ENCODE measurements around the gene PCIF1. TPM values are rescaled to one million over a fixed set of nuclear protein-coding genes. Genes with fewer than 3 reads are reported as not detected.
"Not testable (repeated sequence)": the region's sequence is repeated elsewhere in the genome, so short reads cannot be mapped to it uniquely, and the experiment has no call there.

The PCIF1 gene
- polyA plus RNA-seq, 3 donors = 18.6 to 28.2 (median 25.8) TPM

GRCh38 chr20:45971675-45972499 lies 37.4 kb downstream of the PCIF1 start, which contains the start of gene ZNF335:
TSS of gene ZNF335 (minus strand) at chr20:45972203. CDS start at chr20:45971410, 793 bp downstream.
- H3K27ac ChIP-seq (ENCODE audit: low read depth, low read length) = peak within 1 kb of the TSS; percentile 91
- WGBS, 3 donors = 0 to 1% (median 0%) methylated on average over 68 to 72 of the region's 72 CpGs

DNA sequence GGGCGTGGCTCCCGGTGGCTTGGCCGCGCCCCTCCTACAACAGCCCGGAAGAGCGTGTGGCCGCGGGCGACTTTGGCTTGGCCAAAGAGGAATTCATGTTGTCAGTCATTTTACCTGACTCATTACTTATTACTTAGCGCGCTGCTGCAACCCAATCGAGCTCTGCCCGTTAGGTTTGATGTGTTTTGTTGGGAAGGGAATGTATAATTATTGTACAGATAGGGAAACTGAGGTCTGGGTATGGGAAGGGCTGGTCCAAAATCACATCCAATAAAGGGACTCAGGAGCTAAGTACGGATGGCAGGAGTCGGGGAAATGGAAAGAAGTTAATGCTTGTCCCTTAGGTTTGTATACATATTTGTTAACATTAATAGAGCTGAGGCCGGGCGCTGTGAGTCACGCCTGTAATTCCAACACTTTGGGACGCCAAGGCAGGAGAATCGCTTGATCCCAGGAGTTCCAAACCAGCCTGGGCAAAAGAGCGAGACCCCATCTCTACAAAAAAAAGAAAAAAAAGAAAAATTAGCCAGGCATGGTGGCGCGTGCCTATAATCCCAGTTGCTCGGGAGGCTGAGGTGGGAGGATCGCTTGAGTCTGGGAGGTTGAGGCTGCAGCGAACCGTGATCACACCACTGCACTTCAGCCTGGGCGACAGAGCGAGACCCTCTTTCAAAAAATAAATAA lies 38.2 kb downstream of the PCIF1 start:
- H3K27ac ChIP-seq (ENCODE audit: low read depth, low read length) = peak overlapping the region; percentile 91
- 44 to 46% (median 44%) methylated on average over 29 of the region's 29 CpGs for WGBS, 3 donors

DNA sequence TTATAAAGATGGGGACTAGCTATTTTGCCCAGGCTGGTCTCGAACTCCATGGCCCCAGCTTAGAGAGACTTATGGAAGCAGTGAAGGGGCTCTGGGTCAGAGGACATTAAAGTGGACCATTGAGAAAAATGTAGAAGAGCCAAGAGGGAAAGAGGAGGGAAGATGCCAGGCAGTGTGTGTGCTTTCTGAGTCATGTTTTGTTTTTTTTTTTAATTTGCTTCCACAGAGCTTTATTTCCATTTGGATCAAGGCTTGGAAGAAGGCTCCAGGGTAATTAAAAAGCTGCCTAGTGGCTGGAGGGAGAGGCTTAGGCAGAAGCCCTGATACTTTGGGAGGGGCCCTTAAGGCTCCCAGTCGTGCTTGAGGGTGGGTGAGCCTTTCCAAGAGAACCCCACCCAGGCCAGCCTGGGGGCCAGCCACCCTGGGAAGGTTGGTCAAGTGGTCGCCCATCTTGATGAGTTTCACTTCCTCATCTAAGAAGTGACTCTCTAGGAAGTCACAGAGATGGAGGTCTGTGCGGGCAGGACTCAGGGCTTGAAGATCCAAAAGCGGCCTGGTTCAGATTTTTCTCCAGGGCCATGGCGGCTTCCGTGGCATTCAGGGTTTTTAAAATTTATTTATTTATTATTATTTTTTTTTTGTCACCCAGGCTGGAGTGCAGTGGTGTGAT lies 40.5 kb downstream of the PCIF1 start:
- no peak overlapping the region for H3K27ac ChIP-seq (ENCODE audit: low read depth, low read length)
- WGBS, 3 donors = 77 to 79% (median 77%) methylated on average over 7 of the region's 7 CpGs

- 80 to 90% (median 87%) methylated on average over 11 of the region's 11 CpGs for WGBS, 3 donors
- H3K27ac ChIP-seq (ENCODE audit: low read depth, low read length) = no peak overlapping the region
Observed at GRCh38 chr20:45975686-45976085, 41.2 kb downstream of the PCIF1 start.

DNA sequence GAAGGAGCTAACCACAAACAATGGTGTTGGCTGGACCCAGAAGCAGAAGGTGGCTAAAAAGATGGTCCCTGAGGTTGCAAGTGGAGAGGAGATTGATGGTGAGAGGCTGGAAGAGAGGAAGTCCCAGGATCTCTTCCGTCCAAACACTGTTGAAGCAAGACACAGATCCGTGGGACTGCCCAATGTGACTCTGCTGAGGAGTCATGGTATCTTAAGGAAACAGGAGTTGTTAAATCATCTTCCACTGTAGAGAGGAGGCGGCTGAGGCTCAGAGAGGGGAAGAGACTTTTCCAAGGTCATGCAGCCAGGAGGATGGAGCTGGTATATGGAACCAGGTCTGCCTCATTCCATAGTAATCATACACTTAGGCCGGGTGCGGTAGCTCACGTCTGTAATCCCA lies 41.6 kb downstream of the PCIF1 start:
- no peak overlapping the region for H3K27ac ChIP-seq (ENCODE audit: low read depth, low read length)
- WGBS, 3 donors = 73 to 85% (median 80%) methylated on average over 6 of the region's 6 CpGs

DNA sequence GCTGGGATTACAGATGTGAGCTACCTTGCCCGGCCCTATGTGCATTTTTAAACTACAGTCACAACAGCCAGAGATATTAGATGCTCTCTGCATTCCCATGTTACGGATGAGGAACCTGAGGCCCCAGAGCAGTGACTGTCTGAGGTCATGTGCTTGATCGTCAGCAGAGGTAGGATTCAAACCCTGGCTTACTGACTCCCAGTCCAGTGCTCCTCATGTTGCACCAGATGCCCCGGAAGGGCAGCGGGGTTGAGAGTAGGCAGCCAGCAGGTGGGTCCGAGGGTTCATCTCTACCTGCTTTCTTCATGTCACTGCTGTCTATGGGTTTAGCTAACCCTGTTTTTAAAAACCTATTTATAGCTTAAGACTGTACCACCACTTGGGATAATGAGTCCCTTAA lies 46.8 kb downstream of the PCIF1 start:
- H3K27ac ChIP-seq (ENCODE audit: low read depth, low read length) = no peak overlapping the region
- WGBS, 3 donors = 87 to 92% (median 90%) methylated on average over 6 of the region's 6 CpGs

GRCh38 chr20:45983279-45983743 lies 48.8 kb downstream of the PCIF1 start:
- no peak overlapping the region for H3K27ac ChIP-seq (ENCODE audit: low read depth, low read length)
- WGBS, 3 donors = 61 to 72% (median 63%) methylated on average over 7 of the region's 7 CpGs

GRCh38 chr20:45985573-45985972 lies 51.1 kb downstream of the PCIF1 start:
- no peak overlapping the region for H3K27ac ChIP-seq (ENCODE audit: low read depth, low read length)
- 54 to 76% (median 75%) methylated on average over 7 of the region's 7 CpGs for WGBS, 3 donors

GRCh38 chr20:45987108-45987780 lies 52.8 kb downstream of the PCIF1 start:
- 6 to 9% (median 8%) methylated on average over 16 of the region's 16 CpGs for WGBS, 3 donors
- H3K27ac ChIP-seq (ENCODE audit: low read depth, low read length) = no peak overlapping the region

- not testable (repeated sequence) for H3K27ac ChIP-seq (ENCODE audit: low read depth, low read length)
- WGBS, 3 donors = 37 to 81% (median 76%) methylated on average over 6 of the region's 6 CpGs
Observed at GRCh38 chr20:45988830-45989229, 54.3 kb downstream of the PCIF1 start.

GRCh38 chr20:45991616-45992015 lies 57.1 kb downstream of the PCIF1 start:
- H3K27ac ChIP-seq (ENCODE audit: low read depth, low read length) = no peak overlapping the region
- 71 to 82% (median 78%) methylated on average over 3 of the region's 3 CpGs for WGBS, 3 donors

GRCh38 chr20:45993197-45993951 lies 58.9 kb downstream of the PCIF1 start:
- 59 to 71% (median 68%) methylated on average over 11 to 12 of the region's 12 CpGs for WGBS, 3 donors
- no peak overlapping the region for H3K27ac ChIP-seq (ENCODE audit: low read depth, low read length)

- H3K27ac ChIP-seq (ENCODE audit: low read depth, low read length) = no peak overlapping the region
- WGBS, 3 donors = 60 to 61% (median 60%) methylated on average over 9 of the region's 9 CpGs
Observed at GRCh38 chr20:45994761-45995493, 60.4 kb downstream of the PCIF1 start.

GRCh38 chr20:45995495-45996097 lies 61.1 kb downstream of the PCIF1 start:
- WGBS, 3 donors = 64 to 79% (median 73%) methylated on average over 6 of the region's 6 CpGs
- not testable (repeated sequence) for H3K27ac ChIP-seq (ENCODE audit: low read depth, low read length)

DNA sequence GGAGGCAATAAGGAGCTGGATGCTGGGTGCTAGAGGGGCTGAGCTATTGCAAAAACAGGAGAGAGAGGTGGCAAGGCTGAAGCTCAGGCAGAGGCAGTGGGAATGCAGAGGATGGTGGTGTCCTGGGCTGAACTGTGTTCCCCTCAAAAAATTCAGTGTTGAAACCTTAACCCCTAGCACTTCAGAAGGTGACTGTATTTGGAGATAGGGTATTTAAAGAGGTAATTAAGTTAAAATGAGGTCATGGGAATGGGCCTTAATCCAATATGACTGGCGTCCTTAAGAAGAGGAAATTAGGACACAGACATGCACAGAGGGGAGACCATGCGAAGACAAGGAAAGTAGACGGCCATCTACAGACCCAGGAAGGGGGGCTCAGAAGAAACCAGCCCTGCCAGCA lies 62.7 kb downstream of the PCIF1 start:
- WGBS, 3 donors = 30 to 39% (median 33%) methylated on average over 3 of the region's 3 CpGs
- H3K27ac ChIP-seq (ENCODE audit: low read depth, low read length) = no peak overlapping the region

Measured in adipose tissue (tissue), 3 donors.